ENCODE measurements around the gene NARF. TPM values are rescaled to one million over a fixed set of nuclear protein-coding genes. Genes with fewer than 3 reads are reported as not detected.

NARF gene
- total RNA-seq, 2 donors from 2014 or later, result 64.0 to 70.8 TPM

DNA sequence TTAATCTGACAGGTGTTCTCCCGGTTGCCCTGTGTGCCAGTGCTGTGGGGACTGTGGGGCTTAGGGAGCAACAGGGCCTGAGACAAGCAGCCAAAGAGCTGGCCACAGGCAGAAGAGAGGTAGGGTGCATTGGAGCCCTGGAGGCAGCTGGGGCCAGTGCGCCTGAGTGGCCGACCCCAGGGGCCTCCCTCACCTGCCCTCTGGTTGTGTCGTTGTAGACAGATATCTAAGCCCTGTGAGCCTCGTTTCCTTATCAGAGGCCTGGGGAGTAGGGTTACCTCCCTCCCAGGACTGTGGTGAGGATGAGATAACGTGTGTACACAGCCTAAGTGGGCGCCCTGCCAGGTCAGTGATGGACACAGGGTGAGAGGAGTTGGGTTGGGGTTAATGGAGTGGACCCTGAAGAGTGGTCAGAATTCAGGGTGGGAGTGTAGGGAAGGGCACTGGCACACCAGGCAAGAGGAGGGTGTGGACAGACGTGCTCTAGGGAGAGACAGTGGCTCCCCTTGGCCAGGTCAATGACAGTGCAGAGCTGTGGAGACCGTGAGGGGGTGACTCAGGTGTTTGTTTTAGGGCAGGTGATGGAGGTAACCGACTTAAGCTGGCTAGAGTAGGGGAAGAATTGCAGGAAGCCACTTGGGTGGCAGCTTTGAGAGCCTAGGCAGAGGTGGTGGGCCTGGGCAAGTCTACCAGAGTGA, 3.4 kb downstream of the NARF start:
- H3K27ac Mint-ChIP-seq, result peak overlapping the region; percentile 7
- Histone ChIP-seq H3K9ac (ENCODE audit: extremely low read depth, low read length, poor library complexity, severe bottlenecking) (no peak overlapping the region), H3K27ac (ENCODE audit: low read depth, low read length) (no peak overlapping the region), H3K4me3 (ENCODE audit: low read length) (no peak overlapping the region), H3K36me3 (ENCODE audit: control insufficient read depth, insufficient read depth, low read length) (peaks cover 40% of the 10 kb centered on the region), H3K27me3 (ENCODE audit: control insufficient read depth, insufficient read depth, low read length, poor library complexity, severe bottlenecking) (no peaks in the 10 kb centered on the region), H3K4me1 (ENCODE audit: control insufficient read depth, insufficient read depth, low read length) (peaks cover 4% of the 10 kb centered on the region), H3K9me3 (ENCODE audit: control insufficient read depth, low read length) (no peaks in the 10 kb centered on the region)
- H3K36me3 Mint-ChIP-seq (ENCODE audit: low read depth), result peaks cover 54% of the 10 kb centered on the region
- peaks cover 2% of the 10 kb centered on the region for H3K9me3 Mint-ChIP-seq
- peaks cover 5% of the 10 kb centered on the region for H3K4me1 Mint-ChIP-seq
- DNase-seq, result peak; percentile 47
- no peak overlapping the region for H3K4me3 Mint-ChIP-seq
- no peaks in the 10 kb centered on the region for H3K27me3 Mint-ChIP-seq (ENCODE audit: insufficient read depth)
- peak; percentile 23 for TF ChIP-seq CTCF (conservative IDR thresholded peaks at IDR 0.05)
- 83 to 97% methylated on average over 5 to 10 of the region's 10 CpGs for WGBS, 2 experiments (ENCODE audit: insufficient coverage in 1 of 2, insufficient read length in 1 of 2)

DNA sequence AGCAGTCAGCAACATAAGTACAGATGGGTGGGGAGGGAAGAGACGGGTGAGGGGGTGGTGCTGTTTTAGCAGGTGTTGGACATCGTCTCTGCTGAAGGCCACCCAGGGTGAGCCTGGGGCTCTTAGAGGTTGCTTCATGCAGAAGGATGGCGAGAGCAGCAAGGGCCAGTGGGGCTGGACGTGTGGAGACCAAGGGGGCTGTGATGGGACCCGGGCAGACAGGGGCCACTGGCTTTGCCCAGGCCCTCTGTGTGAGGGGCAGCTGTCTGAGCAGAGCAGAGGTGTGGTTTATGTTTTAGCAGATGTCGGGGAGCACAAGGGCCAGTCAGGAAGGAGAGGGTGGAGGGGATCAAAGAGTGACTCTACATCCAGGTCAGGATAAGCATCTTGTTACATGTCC, 4.8 kb downstream of the NARF start:
- H3K9ac ChIP-seq (ENCODE audit: extremely low read depth, low read length, poor library complexity, severe bottlenecking), result no peak overlapping the region
- H3K4me1 ChIP-seq (ENCODE audit: control insufficient read depth, insufficient read depth, low read length), result peaks cover 4% of the 10 kb centered on the region
- peaks cover 42% of the 10 kb centered on the region for H3K36me3 ChIP-seq (ENCODE audit: control insufficient read depth, insufficient read depth, low read length)
- TF ChIP-seq CTCF (conservative IDR thresholded peaks at IDR 0.05), result no peak
- Mint-ChIP-seq H3K27ac (no peak overlapping the region), H3K4me3 (no peak overlapping the region), H3K9me3 (no peaks in the 10 kb centered on the region), H3K36me3 (ENCODE audit: low read depth) (peaks cover 57% of the 10 kb centered on the region), H3K27me3 (ENCODE audit: insufficient read depth) (no peaks in the 10 kb centered on the region), H3K4me1 (no peaks in the 10 kb centered on the region)
- 91 to 92% methylated on average over 4 to 6 of the region's 6 CpGs for WGBS, 2 experiments (ENCODE audit: insufficient coverage in 1 of 2, insufficient read length in 1 of 2)
- DNase-seq, result no peak
- no peak overlapping the region for H3K4me3 ChIP-seq (ENCODE audit: low read length)
- no peaks in the 10 kb centered on the region for H3K9me3 ChIP-seq (ENCODE audit: control insufficient read depth, low read length)
- H3K27me3 ChIP-seq (ENCODE audit: control insufficient read depth, insufficient read depth, low read length, poor library complexity, severe bottlenecking), result no peaks in the 10 kb centered on the region
- no peak overlapping the region for H3K27ac ChIP-seq (ENCODE audit: low read depth, low read length)

DNA sequence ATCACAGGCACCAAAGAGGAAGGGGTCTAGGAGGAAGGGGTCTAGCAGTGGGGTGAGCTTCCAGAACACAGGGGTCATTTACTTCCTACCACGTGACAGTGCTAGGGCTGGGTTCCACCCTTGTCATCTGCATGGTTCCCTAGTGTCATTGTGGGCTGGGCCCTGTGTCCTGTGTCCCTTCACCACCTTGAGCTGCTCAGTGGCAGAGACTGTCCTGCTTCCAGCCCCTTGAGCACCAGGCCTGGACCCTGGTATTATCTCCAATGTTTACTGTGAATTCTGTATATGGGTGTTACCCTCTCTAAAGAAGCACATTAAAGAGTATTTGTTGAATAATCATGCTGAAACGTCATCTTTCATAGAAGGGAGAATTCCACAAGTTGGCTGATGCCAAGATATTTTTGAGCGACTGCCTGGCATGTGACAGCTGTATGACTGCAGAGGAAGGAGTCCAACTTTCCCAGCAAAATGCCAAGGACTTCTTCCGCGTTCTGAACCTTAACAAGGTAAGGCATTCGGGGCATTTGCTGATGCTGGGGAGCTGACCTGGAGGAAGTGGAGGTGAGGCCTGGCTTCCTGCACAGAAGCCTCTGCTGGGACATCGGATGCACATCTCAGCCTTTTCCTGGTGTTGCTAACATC, 5.5 kb downstream of the NARF start:
- H3K27me3 ChIP-seq (ENCODE audit: control insufficient read depth, insufficient read depth, low read length, poor library complexity, severe bottlenecking), result no peaks in the 10 kb centered on the region
- no peaks in the 10 kb centered on the region for H3K9me3 ChIP-seq (ENCODE audit: control insufficient read depth, low read length)
- H3K36me3 ChIP-seq (ENCODE audit: control insufficient read depth, insufficient read depth, low read length), result peaks cover 48% of the 10 kb centered on the region
- Mint-ChIP-seq H3K36me3 (ENCODE audit: low read depth) (peaks cover 63% of the 10 kb centered on the region), H3K4me1 (no peaks in the 10 kb centered on the region), H3K27me3 (ENCODE audit: insufficient read depth) (no peaks in the 10 kb centered on the region), H3K9me3 (no peaks in the 10 kb centered on the region), H3K4me3 (no peak overlapping the region), H3K27ac (no peak overlapping the region)
- peaks cover 4% of the 10 kb centered on the region for H3K4me1 ChIP-seq (ENCODE audit: control insufficient read depth, insufficient read depth, low read length)
- no peak for DNase-seq
- 93 to 94% methylated on average over 4 to 7 of the region's 7 CpGs for WGBS, 2 experiments (ENCODE audit: insufficient coverage in 1 of 2, insufficient read length in 1 of 2)
- no peak overlapping the region for H3K9ac ChIP-seq (ENCODE audit: extremely low read depth, low read length, poor library complexity, severe bottlenecking)
- H3K27ac ChIP-seq (ENCODE audit: low read depth, low read length), result no peak overlapping the region
- H3K4me3 ChIP-seq (ENCODE audit: low read length), result no peak overlapping the region
- TF ChIP-seq CTCF (conservative IDR thresholded peaks at IDR 0.05), result no peak
